Measurements from ENCODE around the gene DAB1. TPM values are rescaled to one million over a fixed set of nuclear protein-coding genes. Genes with fewer than 3 reads are reported as not detected.

Gene DAB1
- total and polyA plus RNA-seq, 8 donors = 0.04 to 1.4 (median 0.39) TPM

DNA sequence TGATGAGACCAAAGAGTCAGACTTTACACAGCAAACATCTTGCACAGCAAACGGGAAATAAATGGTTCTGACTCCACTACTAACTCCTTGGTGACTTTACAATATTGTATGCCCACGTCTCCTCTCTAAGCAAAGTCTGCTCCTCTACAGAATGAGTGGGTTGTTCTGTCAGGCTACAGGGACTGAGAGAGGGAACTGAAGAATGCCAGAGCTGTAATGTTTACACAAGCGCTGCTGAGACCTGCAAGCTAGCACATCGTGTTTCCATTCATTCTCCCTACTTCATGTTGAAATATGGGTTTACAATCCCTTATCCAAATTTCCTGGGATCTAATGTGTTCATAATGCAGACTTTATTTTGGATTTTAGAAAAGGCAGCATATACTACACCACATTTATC lies 15.9 kb downstream of the DAB1 start:
- Histone ChIP-seq H3K27ac (no peak overlapping the region), H3K4me3 (no peak overlapping the region), H3K36me3 (no peaks in the 10 kb centered on the region), H3K4me1 (no peaks in the 10 kb centered on the region), H3K27me3 (no peaks in the 10 kb centered on the region), H3K9me3 (no peaks in the 10 kb centered on the region)
- DNase-seq (no peak), ATAC-seq (peak in 1 of 4 donors; percentile 38), FAIRE-seq (no peak)
- TF ChIP-seq, protein P1, sequence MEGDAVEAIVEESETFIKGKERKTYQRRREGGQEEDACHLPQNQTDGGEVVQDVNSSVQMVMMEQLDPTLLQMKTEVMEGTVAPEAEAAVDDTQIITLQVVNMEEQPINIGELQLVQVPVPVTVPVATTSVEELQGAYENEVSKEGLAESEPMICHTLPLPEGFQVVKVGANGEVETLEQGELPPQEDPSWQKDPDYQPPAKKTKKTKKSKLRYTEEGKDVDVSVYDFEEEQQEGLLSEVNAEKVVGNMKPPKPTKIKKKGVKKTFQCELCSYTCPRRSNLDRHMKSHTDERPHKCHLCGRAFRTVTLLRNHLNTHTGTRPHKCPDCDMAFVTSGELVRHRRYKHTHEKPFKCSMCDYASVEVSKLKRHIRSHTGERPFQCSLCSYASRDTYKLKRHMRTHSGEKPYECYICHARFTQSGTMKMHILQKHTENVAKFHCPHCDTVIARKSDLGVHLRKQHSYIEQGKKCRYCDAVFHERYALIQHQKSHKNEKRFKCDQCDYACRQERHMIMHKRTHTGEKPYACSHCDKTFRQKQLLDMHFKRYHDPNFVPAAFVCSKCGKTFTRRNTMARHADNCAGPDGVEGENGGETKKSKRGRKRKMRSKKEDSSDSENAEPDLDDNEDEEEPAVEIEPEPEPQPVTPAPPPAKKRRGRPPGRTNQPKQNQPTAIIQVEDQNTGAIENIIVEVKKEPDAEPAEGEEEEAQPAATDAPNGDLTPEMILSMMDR (IDR thresholded peaks at IDR 0.05) = no peak
- intact Hi-C loops (cut with DNase I) = no loop called here
- 14 to 29% methylated on average over 4 of the region's 4 CpGs for WGBS, 2 donors

GRCh38 chr1:57406428-57406970 lies 17.4 kb downstream of the DAB1 start:
- Histone ChIP-seq H3K4me1 (no peaks in the 10 kb centered on the region), H3K36me3 (no peaks in the 10 kb centered on the region), H3K27ac (no peak overlapping the region), H3K4me3 (no peak overlapping the region), H3K27me3 (no peaks in the 10 kb centered on the region), H3K9me3 (no peaks in the 10 kb centered on the region)
- no peak for ATAC-seq
- FAIRE-seq = no peak
- intact Hi-C loops (cut with DNase I) = no loop called here
- DNase-seq = no peak
- TF ChIP-seq, protein P1 (IDR thresholded peaks at IDR 0.05) = no peak
- WGBS, 2 donors = 90 to 99% methylated on average over 2 of the region's 2 CpGs

DNA sequence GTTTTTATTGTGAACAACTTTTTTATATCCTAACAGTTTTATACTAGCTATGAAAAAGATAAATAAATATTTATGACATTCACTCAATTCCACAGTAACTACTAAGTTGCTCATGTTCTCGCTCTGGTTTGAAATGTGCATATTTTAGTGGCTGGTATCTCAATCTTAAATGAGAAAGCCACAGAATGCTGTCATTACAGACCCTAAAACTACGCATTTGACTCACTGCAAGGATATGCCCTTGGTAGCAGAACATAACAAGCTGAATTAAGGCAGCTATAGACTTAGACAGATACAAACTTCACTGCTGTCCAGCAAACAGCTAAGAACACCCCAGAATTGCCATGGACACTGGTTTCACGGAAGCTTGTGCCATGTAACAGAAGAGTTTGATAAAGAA lies 19.0 kb downstream of the DAB1 start:
- peaks cover 0 to 2% (median 0%) of the 10 kb centered on the region in 3 donors for H3K4me1 ChIP-seq
- no peaks in the 10 kb centered on the region for H3K27me3 ChIP-seq
- no peaks in the 10 kb centered on the region for H3K9me3 ChIP-seq
- H3K4me3 ChIP-seq = no peak overlapping the region
- intact Hi-C loops (cut with DNase I) = no loop called here
- FAIRE-seq (no peak), DNase-seq (no peak), ATAC-seq (no peak)
- H3K27ac ChIP-seq = no peak overlapping the region
- 69% methylated on average over 3 of the region's 3 CpGs for WGBS, 2 donors
- H3K36me3 ChIP-seq = no peaks in the 10 kb centered on the region
- TF ChIP-seq, protein P1 (IDR thresholded peaks at IDR 0.05) = no peak

DNA sequence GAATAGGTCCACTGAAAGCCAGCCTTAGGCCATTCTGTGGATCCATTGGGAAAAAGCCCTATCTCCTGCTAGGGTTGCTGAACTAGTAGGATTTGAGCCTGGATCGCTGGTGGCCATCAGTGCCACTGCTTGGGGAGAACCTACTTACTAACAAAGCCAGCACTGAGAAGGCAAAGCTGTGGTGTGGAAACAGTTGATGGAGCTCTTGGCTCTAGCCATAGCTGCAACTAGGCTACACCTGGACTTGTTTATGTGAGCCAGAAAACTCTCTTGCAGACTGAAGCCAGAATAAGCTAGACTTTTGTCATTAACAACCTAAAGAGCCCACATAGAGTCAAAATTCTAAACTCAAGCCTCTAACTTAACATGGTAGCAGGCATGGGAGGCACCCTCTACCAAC lies 20.7 kb downstream of the DAB1 start:
- H3K4me1 ChIP-seq = peaks cover 0 to 4% (median 0%) of the 10 kb centered on the region in 3 donors
- TF ChIP-seq, protein P1 (IDR thresholded peaks at IDR 0.05) = no peak

DNA sequence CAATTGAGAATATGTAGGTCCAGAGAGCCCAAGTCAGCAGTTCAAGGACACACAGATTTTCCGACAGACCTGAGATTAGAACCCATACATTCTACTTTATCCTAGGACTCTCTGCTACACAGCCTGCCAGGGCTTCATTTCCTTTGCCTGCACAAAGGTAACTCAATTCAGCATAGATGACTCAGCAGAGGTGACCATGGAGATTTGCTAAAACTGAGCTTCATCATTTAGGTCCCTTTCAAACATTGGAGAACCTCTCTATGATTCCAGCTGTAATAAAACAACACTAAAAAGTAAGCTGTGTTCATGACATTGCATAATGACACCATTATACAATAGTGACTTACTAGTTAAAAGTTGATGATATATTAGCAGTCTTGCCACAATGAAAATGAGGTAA lies 22.2 kb downstream of the DAB1 start:
- Histone ChIP-seq H3K4me3 (no peak overlapping the region), H3K9me3 (no peaks in the 10 kb centered on the region), H3K27me3 (no peaks in the 10 kb centered on the region), H3K36me3 (no peaks in the 10 kb centered on the region), H3K4me1 (peaks cover 0 to 4% (median 0%) of the 10 kb centered on the region in 3 donors), H3K27ac (no peak overlapping the region)
- TF ChIP-seq, protein P1 (IDR thresholded peaks at IDR 0.05) = no peak
- FAIRE-seq (no peak), DNase-seq (no peak), ATAC-seq (no peak)
- intact Hi-C loops (cut with DNase I) = no loop called here
- 59 to 88% methylated on average over 1 of the region's 1 CpG for WGBS, 2 donors

More for the DNA sequence above, 20.7 kb downstream of the DAB1 start:
- Histone ChIP-seq H3K9me3 (no peaks in the 10 kb centered on the region), H3K27ac (no peak overlapping the region), H3K27me3 (no peaks in the 10 kb centered on the region), H3K4me3 (no peak overlapping the region), H3K36me3 (no peaks in the 10 kb centered on the region)
- DNase-seq = no peak
- FAIRE-seq = no peak
- intact Hi-C loops (cut with DNase I) = no loop called here
- 88 to 100% methylated on average over 1 of the region's 1 CpG for WGBS, 2 donors
- ATAC-seq = no peak

Measured in pancreas (tissue), 10 donors.